K562 (cell line): Measurements from ENCODE around the gene RNFT2. TPM values are rescaled to one million over a fixed set of nuclear protein-coding genes. Genes with fewer than 3 reads are reported as not detected.
A peak's percentile ranks its signal among the peaks of the same experiment; 100 is the strongest.

Experiments
- ATAC-seq: fragments of 200-7000 bp; cut with Tn5 transposase; 3 replicates; pipeline ENCODE4 v1.9.1; 2020; ENCODE audit warnings: moderate library complexity
- BruUV-seq: library from RNA; stranded (reverse); fragments of 400-500 nt; replicated peaks from 2 replicates; lab custom pipeline; 2021; lab: Mats Ljungman, UMichigan
- CTCF ChIA-PET: fragments of 300-600 bp; formaldehyde crosslinking; extraction: SDS; loops from one replicate; lab custom pipeline; 2021; ENCODE audit warnings: low intra/inter-chr PET ratio; lab: Yijun Ruan, JAX
- POLR2A ChIA-PET: fragments of 300-600, 350-650 bp; sonication (Branson Sonifier 250); formaldehyde crosslinking; extraction: SDS; loops from one replicate; lab custom pipeline; 2021; ENCODE audit warnings: antibody characterized with exemption, inconsistent platforms; lab: Yijun Ruan, JAX
- DNase-seq, 4 experiments: peaks; one replicate each; pipeline versions ENCODE4 v3.0.0 to v3.0.0-alpha.2; 2011 to 2018; ENCODE audit warnings: low spot score in 3 of 4, mixed read lengths in 3 of 4; ENCODE audit errors: extremely low read depth in 1 of 4
- FAIRE-seq: peaks from 2 replicates; lab custom pipeline; 2011; peaks lifted over from hg19 to GRCh38; lab: Jason Lieb, UNC
- H2AFZ ChIP-seq: 2 replicates; pipeline ENCODE4 v1.6.0; 2011; ENCODE audit warnings: low read depth, low read length, control low read depth, inconsistent platforms
- H3K27ac ChIP-seq: fragments of 200-600 bp; 3 replicates; pipeline ENCODE4 v1.8.0; 2011; ENCODE audit warnings: low read depth, mild to moderate bottlenecking, control low read depth, inconsistent platforms, low read length, moderate library complexity, mixed read lengths; ENCODE audit errors: extremely low read depth
- H3K27me3 ChIP-seq, 2 experiments: fragments of 300-600 bp in 1 of 2; 2 replicates in 1 of 2; 3 replicates in 1 of 2; pipeline versions ENCODE4 v1.6.0 to v1.8.0; 2011; ENCODE audit warnings: inconsistent platforms in 2 of 2, low read length in 2 of 2, mild to moderate bottlenecking in 1 of 2, mixed read lengths in 1 of 2, moderate library complexity in 1 of 2; ENCODE audit not compliant: control insufficient read depth in 2 of 2, insufficient read depth in 2 of 2
- H3K36me3 ChIP-seq: fragments of 300-600 bp; 3 replicates; pipeline ENCODE4 v1.8.0; 2011; ENCODE audit warnings: mild to moderate bottlenecking, low read length, inconsistent platforms; ENCODE audit not compliant: control insufficient read depth, insufficient read depth
- H3K4me1 ChIP-seq, 2 experiments: fragments of 200-600 bp in 1 of 2; replicated peaks in 1 of 2; 2 replicates in 1 of 2; 3 replicates in 1 of 2; pipeline versions ENCODE4 v1.5.1 to v1.8.0; 2011; ENCODE audit warnings: inconsistent platforms in 2 of 2, low read length in 2 of 2, mild to moderate bottlenecking in 1 of 2, mixed read lengths in 1 of 2, moderate library complexity in 1 of 2; ENCODE audit not compliant: control insufficient read depth in 2 of 2, insufficient read depth in 2 of 2
- H3K4me2 ChIP-seq: 2 replicates; pipeline ENCODE4 v1.6.1; 2011; ENCODE audit warnings: low read length, control low read depth, inconsistent platforms, mixed read lengths; ENCODE audit not compliant: insufficient read depth
- H3K4me3 ChIP-seq: fragments of 200-600 bp; sonication (generic), shearing (Covaris generic); 2 replicates; pipeline ENCODE4 v1.5.1; 2016; ENCODE audit warnings: control low read depth, inconsistent platforms
- H3K79me2 ChIP-seq: fragments of 200-600 bp; 3 replicates; pipeline ENCODE4 v1.8.0; 2011; ENCODE audit warnings: low read length, inconsistent platforms; ENCODE audit not compliant: control insufficient read depth, insufficient read depth
- H3K9ac ChIP-seq, 2 experiments: 2 replicates each; pipeline versions ENCODE4 v1.6.0 to v1.6.1; 2011; ENCODE audit warnings: low read depth in 2 of 2, low read length in 2 of 2, control low read depth in 1 of 2, inconsistent platforms in 1 of 2, mild to moderate bottlenecking in 1 of 2, mixed read lengths in 1 of 2; ENCODE audit not compliant: insufficient read depth in 1 of 2
- H3K9me1 ChIP-seq: one replicate; pipeline ENCODE4 v1.6.0; 2011; ENCODE audit warnings: inconsistent platforms, mild to moderate bottlenecking, low read length, moderate library complexity; ENCODE audit not compliant: control insufficient read depth, insufficient read depth
- H3K9me3 ChIP-seq: replicated peaks from 2 replicates; pipeline ENCODE4 v1.5.1; 2011; ENCODE audit warnings: low read depth, low read length, inconsistent platforms; ENCODE audit not compliant: control insufficient read depth, insufficient read depth
- H4K20me1 ChIP-seq: replicated peaks from 2 replicates; pipeline ENCODE4 v1.6.1; 2011; ENCODE audit warnings: low read length, inconsistent platforms, mixed read lengths; ENCODE audit not compliant: control insufficient read depth, insufficient read depth
- ARID2 ChIP-seq: fragments of 450-650 bp; IDR thresholded peaks from 2 replicates; pipeline ENCODE4 v1.6.1; 2017; ENCODE audit warnings: antibody characterized with exemption, mild to moderate bottlenecking
- BRD9 ChIP-seq: fragments of 450-650 bp; IDR thresholded peaks from 2 replicates; pipeline ENCODE4 v1.6.1; 2018; ENCODE audit warnings: low read depth; ENCODE audit not compliant: partially characterized antibody
- FOXA1 ChIP-seq: fragments of 450-650 bp; IDR thresholded peaks from 2 replicates; pipeline ENCODE4 v1.6.1; 2016; ENCODE audit warnings: mild to moderate bottlenecking, borderline replicate concordance
- KHSRP ChIP-seq: fragments of 450-650 bp; IDR thresholded peaks from 2 replicates; pipeline ENCODE4 v1.6.1; 2017
- MAFG ChIP-seq: fragments of 450-650 bp; conservative IDR thresholded peaks from 2 replicates; pipeline ENCODE4 v1.6.1; 2016; ENCODE audit warnings: missing genetic modification characterization, missing compliant biosample characterization
- MAFK ChIP-seq: IDR thresholded peaks from 2 replicates; pipeline ENCODE4 v1.6.1; 2011; ENCODE audit warnings: low read length, improper control_type of control experiment
- NFE2 ChIP-seq: IDR thresholded peaks from 2 replicates; pipeline ENCODE4 v1.6.1; 2014; ENCODE audit warnings: antibody characterized with exemption, low read depth
- NFE2L1 ChIP-seq: fragments of 450-650 bp; IDR thresholded peaks from 2 replicates; pipeline ENCODE4 v1.6.1; 2016; ENCODE audit warnings: missing genetic modification characterization, low read depth, mild to moderate bottlenecking, missing compliant biosample characterization, moderate library complexity, borderline replicate concordance
- RFX7 ChIP-seq: fragments of 250-450 bp; sonication (Bioruptor Pico); IDR thresholded peaks from 2 replicates; pipeline ENCODE4 v1.5.1; 2021; ENCODE audit warnings: mild to moderate bottlenecking
- SMARCB1 ChIP-seq: IDR thresholded peaks from 2 replicates; pipeline ENCODE4 v1.6.1; 2011; ENCODE audit warnings: improper control_type of control experiment, low read depth; ENCODE audit not compliant: insufficient read length
- ZFP36 ChIP-seq: fragments of 150-350 bp; IDR thresholded peaks from 2 replicates; pipeline ENCODE4 v1.6.1; 2018; ENCODE audit warnings: low read length, low read depth; ENCODE audit not compliant: partially characterized antibody
- ZNF551 ChIP-seq: fragments of 250-450 bp; sonication (Bioruptor Pico); IDR thresholded peaks from 2 replicates; pipeline ENCODE4 v1.5.0; 2021; ENCODE audit warnings: mild to moderate bottlenecking, moderate library complexity
- WGBS: fragments of 100-300 bp; shearing (Covaris generic); methylation state at CpG from one replicate; pipeline ENCODE4 v1.1.6; 2016; ENCODE audit warnings: low coverage, mixed read lengths; ENCODE audit not compliant: insufficient coverage; ENCODE audit errors: missing lambda C conversion rate; 5-methylcytosine and 5-hydroxymethylcytosine counted together
- in situ Hi-C: fragments of 300-500 bp; cut with MboI; formaldehyde crosslinking; loops from 4 replicates; pipeline ENCODE4 v1.15.0; 2018; ENCODE audit warnings: inconsistent platforms, mixed read lengths
- intact Hi-C: fragments of 100-400 bp; cut with micrococcal nuclease; formaldehyde crosslinking; loops from 2 replicates; pipeline ENCODE4 v1.14.2; 2022
- polyA plus RNA-seq, 8 experiments: library from polyadenylated mRNA; depleted of rRNA in 4 of 8; stranded (reverse) in 5 of 8; unstranded in 3 of 8; fragments of >200 nt; fragmentation: Nextera tagmentation in 2 of 8; fragmentation: Illumina TruSeq in 1 of 8; extraction: Ambion mirVana in 2 of 8; extraction: Trizol in 1 of 8; gene quantifications; 2 replicates each; pipeline versions ENCODE4 v1.2.1 to v1.2.3, GENCODE V29; 2011 to 2014; ENCODE audit warnings: inconsistent platforms in 1 of 8, missing spikeins in 1 of 8
- total RNA-seq, 7 experiments: library from RNA; depleted of rRNA in 6 of 7; stranded (reverse); fragments of >200 nt in 6 of 7; fragmentation: Illumina TruSeq in 2 of 7; extraction: Trizol in 2 of 7; gene quantifications; 2 replicates each; pipeline versions ENCODE4 v1.2.1 to v1.2.3, GENCODE V29; 2011 to 2021; ENCODE audit warnings: low replicate concordance in 1 of 7
- TF ChIP-seq, protein P1 (sequence below): fragments of 450-650 bp; IDR thresholded peaks from 2 replicates; pipeline ENCODE4 v1.6.1; 2016; ENCODE audit warnings: borderline replicate concordance
- TF ChIP-seq, protein P2 (sequence below), 2 experiments: fragments of 150-350 bp in 1 of 2; IDR thresholded peaks; 2 replicates each; pipeline ENCODE4 v1.6.1; 2012 to 2016; ENCODE audit warnings: low read depth in 2 of 2, low read length in 2 of 2, mild to moderate bottlenecking in 1 of 2, moderate library complexity in 1 of 2

Gene RNFT2
- total and polyA plus RNA-seq, 9 of the 15 experiments (the other 6 are each of a cell fraction or from before 2014, with no cell fraction given) = 3.6 to 26.3 (median 9.5) TPM

DNA sequence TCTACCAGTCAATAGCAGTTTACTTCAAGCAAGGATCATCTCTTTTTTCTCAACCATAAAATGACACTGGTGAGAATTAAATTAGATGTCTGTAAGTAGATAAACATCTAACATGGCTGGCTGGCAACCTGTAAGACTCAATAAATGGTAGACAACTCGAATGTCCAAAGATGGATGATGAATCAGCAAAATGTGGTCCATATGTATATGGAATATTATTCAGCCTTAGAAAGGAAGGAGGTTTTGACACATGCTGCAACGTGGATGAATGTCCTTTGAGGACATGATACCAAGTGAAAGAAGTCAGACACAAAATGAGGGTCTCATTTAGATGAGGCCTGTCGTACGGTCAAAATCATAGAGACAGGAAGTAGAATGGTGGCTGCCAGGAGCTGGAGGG, 46.5 kb upstream of the RNFT2 start:
- Histone ChIP-seq H2AFZ (no peak overlapping the region), H3K4me2 (no peak overlapping the region), H4K20me1 (peaks cover 4% of the 10 kb centered on the region; the same call in 1 of the 2 replicates), H3K36me3 (no peaks in the 10 kb centered on the region), H3K27me3 (peaks cover 43 to 51% of the 10 kb centered on the region in 2 experiments), H3K9me3 (no peaks in the 10 kb centered on the region), H3K4me3 (no peak overlapping the region), H3K9me1 (no peaks in the 10 kb centered on the region), H3K79me2 (no peaks in the 10 kb centered on the region), H3K9ac (no peak overlapping the region), H3K4me1 (peaks cover 0 to 7% of the 10 kb centered on the region in 2 experiments; a peak in 1 of 5 replicates), H3K27ac (no peak overlapping the region)
- ATAC-seq = no peak
- ChIA-PET CTCF (interaction anchor here (0.7 kb wide), 1 partner anchor 405 kb away, joined by 4 read pairs; no protein-coding TSS in a partner anchor), POLR2A (interaction anchor here (0.6 to 0.9 kb wide), 2 partner anchors 8 to 31 kb away, joined by 3 read pairs; no protein-coding TSS in a partner anchor)
- intact Hi-C loops (loop anchor here (5.0 kb wide), 1 partner anchor 74 kb away; no protein-coding TSS in a partner anchor), in situ Hi-C loops (loop anchor here (25.0 kb wide), 1 partner anchor 704 kb away; no protein-coding TSS in a partner anchor)
- 14% methylated on average over 4 of the region's 4 CpGs for WGBS
- BruUV-seq = no TSS peak
- DNase-seq = no peak
- FAIRE-seq = no peak
- no peak for TF ChIP-seq SMARCB1
- no peak for TF ChIP-seq ZFP36
- TF ChIP-seq, protein P1, sequence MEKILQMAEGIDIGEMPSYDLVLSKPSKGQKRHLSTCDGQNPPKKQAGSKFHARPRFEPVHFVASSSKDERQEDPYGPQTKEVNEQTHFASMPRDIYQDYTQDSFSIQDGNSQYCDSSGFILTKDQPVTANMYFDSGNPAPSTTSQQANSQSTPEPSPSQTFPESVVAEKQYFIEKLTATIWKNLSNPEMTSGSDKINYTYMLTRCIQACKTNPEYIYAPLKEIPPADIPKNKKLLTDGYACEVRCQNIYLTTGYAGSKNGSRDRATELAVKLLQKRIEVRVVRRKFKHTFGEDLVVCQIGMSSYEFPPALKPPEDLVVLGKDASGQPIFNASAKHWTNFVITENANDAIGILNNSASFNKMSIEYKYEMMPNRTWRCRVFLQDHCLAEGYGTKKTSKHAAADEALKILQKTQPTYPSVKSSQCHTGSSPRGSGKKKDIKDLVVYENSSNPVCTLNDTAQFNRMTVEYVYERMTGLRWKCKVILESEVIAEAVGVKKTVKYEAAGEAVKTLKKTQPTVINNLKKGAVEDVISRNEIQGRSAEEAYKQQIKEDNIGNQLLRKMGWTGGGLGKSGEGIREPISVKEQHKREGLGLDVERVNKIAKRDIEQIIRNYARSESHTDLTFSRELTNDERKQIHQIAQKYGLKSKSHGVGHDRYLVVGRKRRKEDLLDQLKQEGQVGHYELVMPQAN = no peak
- TF ChIP-seq NFE2L1 (tag) = peak; percentile 29; the same call in 1 of the 2 replicates
- TF ChIP-seq ZNF551 = no peak
- peak; percentile 61 for TF ChIP-seq MAFK
- TF ChIP-seq NFE2 = peak; percentile 77
- peak; percentile 91 for TF ChIP-seq MAFG (tag)
- TF ChIP-seq BRD9 = no peak
- no peak for TF ChIP-seq ARID2
- TF ChIP-seq RFX7 (CRISPR knock-in tag) = no peak
- TF ChIP-seq FOXA1 = no peak
- TF ChIP-seq, protein P2, sequence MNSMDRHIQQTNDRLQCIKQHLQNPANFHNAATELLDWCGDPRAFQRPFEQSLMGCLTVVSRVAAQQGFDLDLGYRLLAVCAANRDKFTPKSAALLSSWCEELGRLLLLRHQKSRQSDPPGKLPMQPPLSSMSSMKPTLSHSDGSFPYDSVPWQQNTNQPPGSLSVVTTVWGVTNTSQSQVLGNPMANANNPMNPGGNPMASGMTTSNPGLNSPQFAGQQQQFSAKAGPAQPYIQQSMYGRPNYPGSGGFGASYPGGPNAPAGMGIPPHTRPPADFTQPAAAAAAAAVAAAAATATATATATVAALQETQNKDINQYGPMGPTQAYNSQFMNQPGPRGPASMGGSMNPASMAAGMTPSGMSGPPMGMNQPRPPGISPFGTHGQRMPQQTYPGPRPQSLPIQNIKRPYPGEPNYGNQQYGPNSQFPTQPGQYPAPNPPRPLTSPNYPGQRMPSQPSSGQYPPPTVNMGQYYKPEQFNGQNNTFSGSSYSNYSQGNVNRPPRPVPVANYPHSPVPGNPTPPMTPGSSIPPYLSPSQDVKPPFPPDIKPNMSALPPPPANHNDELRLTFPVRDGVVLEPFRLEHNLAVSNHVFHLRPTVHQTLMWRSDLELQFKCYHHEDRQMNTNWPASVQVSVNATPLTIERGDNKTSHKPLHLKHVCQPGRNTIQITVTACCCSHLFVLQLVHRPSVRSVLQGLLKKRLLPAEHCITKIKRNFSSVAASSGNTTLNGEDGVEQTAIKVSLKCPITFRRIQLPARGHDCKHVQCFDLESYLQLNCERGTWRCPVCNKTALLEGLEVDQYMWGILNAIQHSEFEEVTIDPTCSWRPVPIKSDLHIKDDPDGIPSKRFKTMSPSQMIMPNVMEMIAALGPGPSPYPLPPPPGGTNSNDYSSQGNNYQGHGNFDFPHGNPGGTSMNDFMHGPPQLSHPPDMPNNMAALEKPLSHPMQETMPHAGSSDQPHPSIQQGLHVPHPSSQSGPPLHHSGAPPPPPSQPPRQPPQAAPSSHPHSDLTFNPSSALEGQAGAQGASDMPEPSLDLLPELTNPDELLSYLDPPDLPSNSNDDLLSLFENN (IDR thresholded peaks at IDR 0.05; ENCODE audit: low read depth in 2 of 2, low read length in 2 of 2) = no peak
- TF ChIP-seq KHSRP = no peak
